Vagina (tissue), 2 donors: ENCODE results near the gene SLC39A1. TPM values are rescaled to one million over a fixed set of nuclear protein-coding genes. Genes with fewer than 3 reads are reported as not detected.
"Not testable (repeated sequence)": the region's sequence is repeated elsewhere in the genome, so short reads cannot be mapped to it uniquely, and the experiment has no call there.

ENCODE experiments used
- DNase-seq, 2 donors: peaks; one replicate each; pipeline ENCODE4 v3.0.0-alpha.2; 2017; ENCODE audit errors: extremely low spot score in 2 of 2
- H3K27ac ChIP-seq: fragments of 200-600 bp; sonication (generic); one replicate; pipeline ENCODE4 v1.5.1; 2019
- H3K27me3 ChIP-seq: fragments of 200-600 bp; sonication (generic); one replicate; pipeline ENCODE4 v1.5.1; 2019
- H3K36me3 ChIP-seq, 2 donors: fragments of 200-600 bp; sonication (generic); one replicate each; pipeline ENCODE4 v1.5.1; 2017 to 2019
- H3K4me1 ChIP-seq: fragments of 200-600 bp; sonication (generic); one replicate; pipeline ENCODE4 v1.5.1; 2019
- H3K4me3 ChIP-seq, 2 donors: fragments of 200-600 bp; sonication (generic); 1 replicate in 1 of 2; 2 replicates in 1 of 2; pipeline ENCODE4 v1.5.1; 2016 to 2019
- H3K9me3 ChIP-seq: fragments of 200-600 bp; sonication (generic); one replicate; pipeline ENCODE4 v1.5.1; 2019
- POLR2A ChIP-seq, 2 donors: fragments of 450-650 bp; IDR thresholded peaks; one replicate each; pipeline ENCODE4 v1.6.1; 2017; ENCODE audit warnings: antibody characterized with exemption in 2 of 2, mild to moderate bottlenecking in 2 of 2, moderate library complexity in 2 of 2
- POLR2AphosphoS5 ChIP-seq, 2 donors: sonication (generic); formaldehyde crosslinking; IDR thresholded peaks; one replicate each; pipeline ENCODE4 v1.9.0; 2017; ENCODE audit warnings: antibody characterized with exemption in 2 of 2, mild to moderate bottlenecking in 2 of 2, low read depth in 1 of 2; ENCODE audit not compliant: insufficient read depth in 1 of 2
- intact Hi-C: fragments of 100-400 bp; cut with DNase I; formaldehyde crosslinking; loops from one replicate; pipeline ENCODE4 v1.15.1; 2023
- microRNA-seq: library from miRNA; unstranded; fragments of <30 nt; microRNA quantifications from one replicate; pipeline ENCODE4, GENCODE V29; 2017; ENCODE audit warnings: borderline number of aligned reads, borderline replicate concordance
- small RNA-seq: library from RNA; depleted of rRNA; stranded (forward); fragments of <200 nt; gene quantifications from one replicate; pipeline ENCODE3, GENCODE V24; 2016
- total RNA-seq: library from RNA; depleted of rRNA; stranded (reverse); fragments of >200 nt; gene quantifications from one replicate; pipeline ENCODE4 v1.2.3, GENCODE V29; 2016
- TF ChIP-seq, protein P1 (sequence below), 3 experiments: fragments of 450-650 bp in 2 of 3; fragments of 200-600 bp in 1 of 3; sonication (generic) in 1 of 3; IDR thresholded peaks; one replicate each; pipeline ENCODE4 v1.5.1; 2017 to 2019; ENCODE audit warnings: antibody characterized with exemption in 3 of 3, mild to moderate bottlenecking in 2 of 3, moderate library complexity in 2 of 3

Gene SLC39A1
- total RNA-seq, 1 donor from 2014 or later: 77.8 TPM

- no peaks in the 10 kb centered on the region for H3K36me3 ChIP-seq
- intact Hi-C loops: no loop called here
- H3K9me3 ChIP-seq: no peaks in the 10 kb centered on the region
- peaks cover 54% of the 10 kb centered on the region for H3K4me1 ChIP-seq
- no peak overlapping the region for H3K4me3 ChIP-seq
- no peak for DNase-seq
- H3K27me3 ChIP-seq: no peaks in the 10 kb centered on the region
- H3K27ac ChIP-seq: no peak overlapping the region
- TF ChIP-seq POLR2A (IDR thresholded peaks at IDR 0.05) (no peak), POLR2AphosphoS5 (IDR thresholded peaks at IDR 0.05; ENCODE audit: insufficient read depth in 1 of 2, low read depth in 1 of 2) (no peak)
- TF ChIP-seq, protein P1, sequence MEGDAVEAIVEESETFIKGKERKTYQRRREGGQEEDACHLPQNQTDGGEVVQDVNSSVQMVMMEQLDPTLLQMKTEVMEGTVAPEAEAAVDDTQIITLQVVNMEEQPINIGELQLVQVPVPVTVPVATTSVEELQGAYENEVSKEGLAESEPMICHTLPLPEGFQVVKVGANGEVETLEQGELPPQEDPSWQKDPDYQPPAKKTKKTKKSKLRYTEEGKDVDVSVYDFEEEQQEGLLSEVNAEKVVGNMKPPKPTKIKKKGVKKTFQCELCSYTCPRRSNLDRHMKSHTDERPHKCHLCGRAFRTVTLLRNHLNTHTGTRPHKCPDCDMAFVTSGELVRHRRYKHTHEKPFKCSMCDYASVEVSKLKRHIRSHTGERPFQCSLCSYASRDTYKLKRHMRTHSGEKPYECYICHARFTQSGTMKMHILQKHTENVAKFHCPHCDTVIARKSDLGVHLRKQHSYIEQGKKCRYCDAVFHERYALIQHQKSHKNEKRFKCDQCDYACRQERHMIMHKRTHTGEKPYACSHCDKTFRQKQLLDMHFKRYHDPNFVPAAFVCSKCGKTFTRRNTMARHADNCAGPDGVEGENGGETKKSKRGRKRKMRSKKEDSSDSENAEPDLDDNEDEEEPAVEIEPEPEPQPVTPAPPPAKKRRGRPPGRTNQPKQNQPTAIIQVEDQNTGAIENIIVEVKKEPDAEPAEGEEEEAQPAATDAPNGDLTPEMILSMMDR (IDR thresholded peaks at IDR 0.05): no peak
Observed at GRCh38 chr1:153916297-153916696, 47.0 kb downstream of the SLC39A1 start.

GRCh38 chr1:153912349-153912748, 51.0 kb downstream of the SLC39A1 start:
- Histone ChIP-seq H3K36me3 (peaks cover 0 to 9% of the 10 kb centered on the region in 2 donors), H3K27me3 (no peaks in the 10 kb centered on the region), H3K9me3 (no peaks in the 10 kb centered on the region), H3K27ac (no peak overlapping the region), H3K4me1 (peaks cover 32% of the 10 kb centered on the region), H3K4me3 (no peak overlapping the region)
- TF ChIP-seq, protein P1 (IDR thresholded peaks at IDR 0.05): no peak
- TF ChIP-seq POLR2A (IDR thresholded peaks at IDR 0.05): no peak
- no peak for TF ChIP-seq POLR2AphosphoS5 (IDR thresholded peaks at IDR 0.05; ENCODE audit: insufficient read depth in 1 of 2, low read depth in 1 of 2)
- intact Hi-C loops: no loop called here
- no peak for DNase-seq

GRCh38 chr1:153910560-153910959, 52.8 kb downstream of the SLC39A1 start:
- H3K27me3 ChIP-seq, H3K4me3 ChIP-seq, H3K9me3 ChIP-seq, H3K27ac ChIP-seq, DNase-seq, intact Hi-C loops: not testable (repeated sequence)
- peaks cover 32% of the 10 kb centered on the region for H3K4me1 ChIP-seq
- H3K36me3 ChIP-seq: peaks cover 0 to 12% of the 10 kb centered on the region in 2 donors

Small RNAs within 50 kb of the gene (microRNA-seq; reads per million reads assigned to microRNA genes)
- not detected for gene MIR6737

Small RNAs within 50 kb of the gene (small RNA-seq; reads per million reads assigned to genes)
- gene MIR6737: not detected

Other genes starting within 250 kb of the SLC39A1 start
- 45.9 TPM for gene INTS3, start 235.5 kb downstream of the SLC39A1 start, total RNA-seq
- gene SLC27A3, start 188.1 kb downstream of the SLC39A1 start, total RNA-seq: 31.4 TPM
- gene GATAD2B, start 40.6 kb downstream of the SLC39A1 start, total RNA-seq: 24.1 TPM
- gene DENND4B, start 16.8 kb downstream of the SLC39A1 start, total RNA-seq: 42.7 TPM
- gene CRTC2, start 4.9 kb downstream of the SLC39A1 start, total RNA-seq: 19.2 TPM
- gene CREB3L4, start 4.4 kb upstream of the SLC39A1 start, total RNA-seq: 15.2 TPM
- 194 TPM for gene JTB, start 14.1 kb upstream of the SLC39A1 start, total RNA-seq
- gene RAB13, start 22.8 kb upstream of the SLC39A1 start, total RNA-seq: 49.8 TPM
- 1,771 TPM for gene RPS27, start 27.2 kb upstream of the SLC39A1 start, total RNA-seq
- not detected for gene NUP210L, start 191.5 kb upstream of the SLC39A1 start, total RNA-seq
- 138 TPM for gene TPM3, start 228.6 kb upstream of the SLC39A1 start, total RNA-seq
- gene CFAP141, start 242.8 kb upstream of the SLC39A1 start, total RNA-seq: not detected